Omental fat pad (tissue), 4 donors: ENCODE results near the gene APELA. TPM values are rescaled to one million over a fixed set of nuclear protein-coding genes. Genes with fewer than 3 reads are reported as not detected.
"Not testable (repeated sequence)": the region's sequence is repeated elsewhere in the genome, so short reads cannot be mapped to it uniquely, and the experiment has no call there.

Experiments used
- ATAC-seq: fragments of 150-250 bp; one replicate; pipeline ENCODE4 v1.9.1; 2016; ENCODE audit warnings: mild to moderate bottlenecking, moderate library complexity; ENCODE audit not compliant: low FRiP score
- DNase-seq: peaks from one replicate; pipeline ENCODE4 v3.0.0-alpha.2; 2019; ENCODE audit warnings: low spot score
- CTCF ChIP-seq, 3 donors: fragments of 450-650 bp; IDR thresholded peaks; one replicate each; pipeline ENCODE4 v1.5.1; 2016 to 2017; ENCODE audit warnings: antibody characterized with exemption in 3 of 3, mild to moderate bottlenecking in 3 of 3, moderate library complexity in 2 of 3
- total RNA-seq, 4 donors: library from RNA; depleted of rRNA; stranded (reverse); fragments of >200 nt; gene quantifications; one replicate each; pipeline ENCODE4 v1.1.0, GENCODE V29; 2016

The APELA gene
- total RNA-seq, 4 donors from 2014 or later: not detected

GRCh38 chr4:164890691-164891090 is 13.7 kb downstream of the APELA start:
- no peak for ATAC-seq
- DNase-seq: no peak
- TF ChIP-seq CTCF (IDR thresholded peaks at IDR 0.05): no peak

- TF ChIP-seq CTCF (IDR thresholded peaks at IDR 0.05): no peak
- DNase-seq (no peak), ATAC-seq (no peak)
Measured at GRCh38 chr4:164892018-164892417, 15.0 kb downstream of the APELA start.

GRCh38 chr4:164894702-164895101 is 17.7 kb downstream of the APELA start:
- TF ChIP-seq CTCF (IDR thresholded peaks at IDR 0.05): no peak
- DNase-seq (no peak), ATAC-seq (no peak)

GRCh38 chr4:164902608-164903007 is 25.6 kb downstream of the APELA start:
- no peak for DNase-seq
- TF ChIP-seq CTCF (IDR thresholded peaks at IDR 0.05): no peak
- ATAC-seq: no peak

GRCh38 chr4:164904336-164904735 is 27.4 kb downstream of the APELA start:
- TF ChIP-seq CTCF (IDR thresholded peaks at IDR 0.05): no peak
- ATAC-seq (no peak), DNase-seq (no peak)

- DNase-seq (no peak), ATAC-seq (no peak)
- no peak for TF ChIP-seq CTCF (IDR thresholded peaks at IDR 0.05)
Measured at GRCh38 chr4:164904941-164905340, 28.0 kb downstream of the APELA start.

GRCh38 chr4:164906368-164906767 is 29.4 kb downstream of the APELA start:
- DNase-seq (no peak), ATAC-seq (no peak)
- no peak for TF ChIP-seq CTCF (IDR thresholded peaks at IDR 0.05)

GRCh38 chr4:164913506-164913905 is 36.5 kb downstream of the APELA start:
- ATAC-seq, DNase-seq: not testable (repeated sequence)
